ENCODE results near the gene SEMA5B. TPM values are rescaled to one million over a fixed set of nuclear protein-coding genes. Genes with fewer than 3 reads are reported as not detected.

The SEMA5B gene
- total RNA-seq, 1 experiment from 2014 or later: not detected

DNA sequence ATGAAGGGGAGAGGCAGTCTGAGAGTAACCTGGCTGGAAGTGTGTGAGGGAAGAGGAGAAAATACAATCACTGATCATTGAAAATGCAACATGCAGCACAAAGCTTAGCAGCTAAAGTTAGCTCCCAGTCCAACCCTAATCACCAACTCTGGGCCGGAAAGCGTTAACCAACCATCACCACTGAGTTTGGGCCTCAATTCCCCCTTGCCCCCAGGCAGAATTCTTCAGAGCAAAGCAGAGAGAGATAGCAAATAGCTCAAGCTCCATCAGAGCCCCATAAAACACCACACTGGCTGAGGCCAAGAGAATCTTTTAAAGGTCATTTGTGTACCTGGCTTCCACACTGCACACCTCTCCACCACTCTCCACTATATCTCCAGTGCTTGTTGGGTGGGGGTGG is 23.1 kb upstream of the SEMA5B start:
- CTCF ChIA-PET: no interaction called here
- no peaks in the 10 kb centered on the region for H4K20me1 ChIP-seq (ENCODE audit: insufficient read depth)
- no peak for DNase-seq
- no peaks in the 10 kb centered on the region for H3F3A ChIP-seq (ENCODE audit: insufficient read depth, low read depth)
- no peaks in the 10 kb centered on the region for H3K9me2 ChIP-seq (ENCODE audit: insufficient read depth)
- H3K27me3 ChIP-seq (ENCODE audit: insufficient read depth, low read depth): no peaks in the 10 kb centered on the region
- no peaks in the 10 kb centered on the region for H3K79me2 ChIP-seq (ENCODE audit: low read depth)
- TF ChIP-seq EZH2 (IDR thresholded peaks at IDR 0.05; ENCODE audit: low read depth): no peak
- TF ChIP-seq, protein P1, sequence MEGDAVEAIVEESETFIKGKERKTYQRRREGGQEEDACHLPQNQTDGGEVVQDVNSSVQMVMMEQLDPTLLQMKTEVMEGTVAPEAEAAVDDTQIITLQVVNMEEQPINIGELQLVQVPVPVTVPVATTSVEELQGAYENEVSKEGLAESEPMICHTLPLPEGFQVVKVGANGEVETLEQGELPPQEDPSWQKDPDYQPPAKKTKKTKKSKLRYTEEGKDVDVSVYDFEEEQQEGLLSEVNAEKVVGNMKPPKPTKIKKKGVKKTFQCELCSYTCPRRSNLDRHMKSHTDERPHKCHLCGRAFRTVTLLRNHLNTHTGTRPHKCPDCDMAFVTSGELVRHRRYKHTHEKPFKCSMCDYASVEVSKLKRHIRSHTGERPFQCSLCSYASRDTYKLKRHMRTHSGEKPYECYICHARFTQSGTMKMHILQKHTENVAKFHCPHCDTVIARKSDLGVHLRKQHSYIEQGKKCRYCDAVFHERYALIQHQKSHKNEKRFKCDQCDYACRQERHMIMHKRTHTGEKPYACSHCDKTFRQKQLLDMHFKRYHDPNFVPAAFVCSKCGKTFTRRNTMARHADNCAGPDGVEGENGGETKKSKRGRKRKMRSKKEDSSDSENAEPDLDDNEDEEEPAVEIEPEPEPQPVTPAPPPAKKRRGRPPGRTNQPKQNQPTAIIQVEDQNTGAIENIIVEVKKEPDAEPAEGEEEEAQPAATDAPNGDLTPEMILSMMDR (conservative IDR thresholded peaks at IDR 0.05): no peak
- H3K27ac ChIP-seq: no peak overlapping the region
- H3K4me3 ChIP-seq: no peak overlapping the region
- H3K36me3 ChIP-seq (ENCODE audit: low read depth): no peaks in the 10 kb centered on the region
- POLR2A ChIA-PET (ENCODE audit: unreplicated experiment): no interaction called here
- intact Hi-C loops (cut with micrococcal nuclease; ENCODE audit: unreplicated experiment): no loop called here
- H3K9me3 ChIP-seq (ENCODE audit: insufficient read depth, low read depth): no peaks in the 10 kb centered on the region; the same call in 1 of the 2 replicates
- no peak overlapping the region for H2AFZ ChIP-seq
- no peak overlapping the region for H3K4me2 ChIP-seq
- no peaks in the 10 kb centered on the region for H3K4me1 ChIP-seq (replicated peaks; ENCODE audit: insufficient read depth)
- BruUV-seq (replicated peaks): no TSS peak

DNA sequence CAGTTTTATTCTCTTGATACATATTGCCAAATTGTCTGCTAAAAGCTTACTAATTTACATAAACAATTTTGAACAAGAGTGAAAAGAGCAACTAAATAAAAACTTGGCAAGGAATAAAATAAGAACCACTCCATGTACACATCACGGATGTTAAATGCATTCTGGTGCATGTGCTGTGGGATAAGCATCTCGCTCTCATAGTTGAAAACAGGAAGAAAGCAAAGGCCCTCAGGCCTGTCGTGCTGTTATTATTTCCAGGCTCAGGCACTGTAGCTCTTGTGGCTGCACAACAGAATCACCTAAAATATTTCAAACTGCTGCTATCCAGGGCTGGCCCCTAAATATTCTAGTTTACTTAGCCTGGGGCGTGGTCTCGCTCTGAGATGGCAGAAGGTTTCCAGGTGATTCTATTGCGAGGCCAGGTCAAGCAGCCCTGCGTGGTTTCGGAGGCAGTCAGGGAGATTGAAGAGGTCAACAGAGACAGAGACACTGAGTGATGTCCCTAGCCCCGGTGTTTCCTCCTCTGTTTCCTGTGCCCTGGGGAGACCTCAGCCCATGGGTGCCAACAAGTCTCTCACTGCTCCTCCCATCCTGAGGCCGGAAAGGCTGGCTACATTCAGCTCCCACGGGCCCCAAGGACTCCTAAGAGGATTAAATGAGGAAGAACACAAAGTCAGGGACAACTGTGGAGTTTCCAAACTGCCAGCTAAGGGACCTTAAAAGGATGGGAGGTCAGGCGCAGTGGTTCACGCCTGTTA is 21.1 kb upstream of the SEMA5B start:
- no peak for DNase-seq
- no peaks in the 10 kb centered on the region for H3K4me1 ChIP-seq (replicated peaks; ENCODE audit: insufficient read depth)
- intact Hi-C loops (cut with micrococcal nuclease; ENCODE audit: unreplicated experiment): no loop called here
- no TSS peak for BruUV-seq (replicated peaks)
- H3K27me3 ChIP-seq (ENCODE audit: insufficient read depth, low read depth): no peaks in the 10 kb centered on the region
- ChIA-PET POLR2A (ENCODE audit: unreplicated experiment) (no interaction called here), CTCF (no interaction called here)
- H2AFZ ChIP-seq: no peak overlapping the region
- H3F3A ChIP-seq (ENCODE audit: insufficient read depth, low read depth): no peaks in the 10 kb centered on the region
- TF ChIP-seq, protein P1 (conservative IDR thresholded peaks at IDR 0.05): no peak
- TF ChIP-seq EZH2 (IDR thresholded peaks at IDR 0.05; ENCODE audit: low read depth): no peak
- no peaks in the 10 kb centered on the region for H3K9me2 ChIP-seq (ENCODE audit: insufficient read depth)
- H4K20me1 ChIP-seq (ENCODE audit: insufficient read depth): no peaks in the 10 kb centered on the region
- no peak overlapping the region for H3K27ac ChIP-seq
- H3K4me3 ChIP-seq: no peak overlapping the region
- no peaks in the 10 kb centered on the region for H3K79me2 ChIP-seq (ENCODE audit: low read depth)
- H3K9me3 ChIP-seq (ENCODE audit: insufficient read depth, low read depth): no peaks in the 10 kb centered on the region; the same call in 1 of the 2 replicates
- no peak overlapping the region for H3K4me2 ChIP-seq
- H3K36me3 ChIP-seq (ENCODE audit: low read depth): no peaks in the 10 kb centered on the region

DNA sequence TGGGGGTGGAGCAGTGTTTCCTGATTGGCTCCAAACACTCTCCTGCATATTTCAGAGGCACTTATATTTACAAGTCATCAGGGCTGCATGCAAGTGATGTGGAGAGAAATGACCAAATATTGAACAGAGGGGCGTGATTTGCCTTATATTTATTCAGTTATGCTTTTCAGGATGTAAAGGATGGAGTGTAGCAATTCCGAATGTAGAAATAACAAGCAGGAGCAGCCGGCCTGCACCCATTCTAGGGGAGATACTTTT is 19.4 kb upstream of the SEMA5B start:
- Histone ChIP-seq H3F3A (ENCODE audit: insufficient read depth, low read depth) (no peaks in the 10 kb centered on the region), H3K9me3 (ENCODE audit: insufficient read depth, low read depth) (no peaks in the 10 kb centered on the region; the same call in 1 of the 2 replicates), H3K9me2 (ENCODE audit: insufficient read depth) (no peaks in the 10 kb centered on the region), H3K27me3 (ENCODE audit: insufficient read depth, low read depth) (no peaks in the 10 kb centered on the region; the same call in 1 of the 2 replicates), H2AFZ (no peak overlapping the region), H3K36me3 (ENCODE audit: low read depth) (no peaks in the 10 kb centered on the region), H3K79me2 (ENCODE audit: low read depth) (no peaks in the 10 kb centered on the region), H3K27ac (no peak overlapping the region), H3K4me1 (replicated peaks; ENCODE audit: insufficient read depth) (no peaks in the 10 kb centered on the region), H3K4me2 (no peak overlapping the region), H3K4me3 (no peak overlapping the region), H4K20me1 (ENCODE audit: insufficient read depth) (no peaks in the 10 kb centered on the region)
- ChIA-PET POLR2A (ENCODE audit: unreplicated experiment) (no interaction called here), CTCF (no interaction called here)
- DNase-seq: no peak
- BruUV-seq (replicated peaks): no TSS peak
- no peak for TF ChIP-seq EZH2 (IDR thresholded peaks at IDR 0.05; ENCODE audit: low read depth)
- TF ChIP-seq, protein P1 (conservative IDR thresholded peaks at IDR 0.05): no peak
- intact Hi-C loops (cut with micrococcal nuclease; ENCODE audit: unreplicated experiment): no loop called here

Measured in PC-9 (cell line).